ACHN (cell line): ENCODE data around the gene CIRBP.

ENCODE experiments used
- DNase-seq: peaks from one replicate; pipeline ENCODE4 v3.0.0-alpha.2; 2015
- in situ Hi-C: cut with HindIII; loops from 2 replicates; pipeline ENCODE4 v1.10.0; 2017; ENCODE audit warnings: low sequenced_read_pairs, low pct_ligation_motif_present, low pct_unique_long_range_greater_than_20kb

CIRBP gene

GRCh38 chr19:1263188-1263587 is 5.9 kb upstream of the CIRBP start:
- no peak for DNase-seq
- in situ Hi-C loops, result no loop called here

GRCh38 chr19:1264801-1265614 is 4.1 kb upstream of the CIRBP start:
- in situ Hi-C loops, result no loop called here
- peak; percentile 93 for DNase-seq

- peak; percentile 62 for DNase-seq
- in situ Hi-C loops, result no loop called here
Measured at GRCh38 chr19:1265615-1266128, 3.5 kb upstream of the CIRBP start.

- DNase-seq, result peak; percentile 84
- in situ Hi-C loops, result no loop called here
Measured at GRCh38 chr19:1266129-1266915, 2.8 kb upstream of the CIRBP start.

GRCh38 chr19:1266916-1267476 is 2.1 kb upstream of the CIRBP start:
- in situ Hi-C loops, result no loop called here
- DNase-seq, result peak; percentile 52

- in situ Hi-C loops, result no loop called here
- DNase-seq, result no peak
Measured at GRCh38 chr19:1267477-1268225, 1.5 kb upstream of the CIRBP start.

GRCh38 chr19:1268226-1269064 is 687 bp upstream of the CIRBP start:
- in situ Hi-C loops, result no loop called here
- no peak for DNase-seq

GRCh38 chr19:1269478-1270212 is 513 bp downstream of the CIRBP start:
- DNase-seq, result peak; percentile 81

GRCh38 chr19:1270213-1270853 is 1.2 kb downstream of the CIRBP start:
- in situ Hi-C loops, result no loop called here
- DNase-seq, result no peak

More at GRCh38 chr19:1269478-1270212, 513 bp downstream of the CIRBP start:
- in situ Hi-C loops, result no loop called here

GRCh38 chr19:1270854-1271527 is 1.9 kb downstream of the CIRBP start:
- in situ Hi-C loops, result no loop called here
- no peak for DNase-seq

- in situ Hi-C loops, result no loop called here
- DNase-seq, result no peak
Measured at GRCh38 chr19:1271528-1272422, 2.6 kb downstream of the CIRBP start.

GRCh38 chr19:1272423-1273262 is 3.5 kb downstream of the CIRBP start:
- in situ Hi-C loops, result no loop called here
- DNase-seq, result no peak

- DNase-seq, result no peak
- in situ Hi-C loops, result no loop called here
Measured at GRCh38 chr19:1273263-1274041, 4.3 kb downstream of the CIRBP start.
